Neural cell (in vitro differentiated cells): ENCODE data around the gene YWHAE.

ENCODE experiments used
- EP300 ChIP-seq: fragments of 450-650 bp; conservative IDR thresholded peaks from 2 replicates; pipeline ENCODE4 v1.6.1; 2014; ENCODE audit warnings: antibody characterized with exemption, mild to moderate bottlenecking, moderate library complexity; ENCODE audit not compliant: poor library complexity, severe bottlenecking
- EZH2 ChIP-seq: fragments of 200-600, 300-800 bp; shearing (Covaris generic), sonication (generic); IDR thresholded peaks from 2 replicates; pipeline ENCODE4 v1.6.1; 2014; ENCODE audit warnings: antibody characterized with exemption, low read length, borderline replicate concordance, mild to moderate bottlenecking; ENCODE audit not compliant: insufficient read depth, poor library complexity, severe bottlenecking
- SMC3 ChIP-seq: fragments of 450-650 bp; conservative IDR thresholded peaks from 2 replicates; pipeline ENCODE4 v1.6.1; 2014; ENCODE audit warnings: antibody characterized with exemption, mild to moderate bottlenecking, moderate library complexity; ENCODE audit not compliant: poor library complexity
- TAF1 ChIP-seq: IDR thresholded peaks from 2 replicates; pipeline ENCODE4 v1.6.1; 2012; ENCODE audit warnings: low read depth
- TF ChIP-seq, protein P1 (sequence below): fragments of 450-650 bp; IDR thresholded peaks from 2 replicates; pipeline ENCODE4 v1.5.1; 2014; ENCODE audit warnings: antibody characterized with exemption, mild to moderate bottlenecking, moderate library complexity; ENCODE audit not compliant: poor library complexity, severe bottlenecking

DNA sequence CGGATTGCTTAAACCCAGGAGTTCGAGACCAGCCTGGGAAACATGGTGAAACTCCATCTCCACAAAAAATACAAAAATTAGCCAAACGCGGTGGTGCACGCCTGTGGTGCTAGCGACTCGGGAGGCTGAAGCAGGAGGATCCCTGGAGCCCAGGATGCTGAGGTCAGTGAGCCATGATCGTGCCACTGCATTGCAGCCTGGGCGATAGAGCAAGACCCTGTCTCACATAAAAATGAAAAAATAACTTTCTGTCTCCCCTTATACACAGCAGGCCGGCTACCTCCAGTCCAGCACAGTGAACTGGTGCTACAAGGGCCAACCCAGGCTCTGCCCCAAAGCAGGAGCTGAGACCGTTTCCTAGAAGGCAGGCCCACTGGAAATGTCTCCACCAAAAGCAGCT, 59.7 kb downstream of the YWHAE start:
- no peak for TF ChIP-seq TAF1
- TF ChIP-seq, protein P1, sequence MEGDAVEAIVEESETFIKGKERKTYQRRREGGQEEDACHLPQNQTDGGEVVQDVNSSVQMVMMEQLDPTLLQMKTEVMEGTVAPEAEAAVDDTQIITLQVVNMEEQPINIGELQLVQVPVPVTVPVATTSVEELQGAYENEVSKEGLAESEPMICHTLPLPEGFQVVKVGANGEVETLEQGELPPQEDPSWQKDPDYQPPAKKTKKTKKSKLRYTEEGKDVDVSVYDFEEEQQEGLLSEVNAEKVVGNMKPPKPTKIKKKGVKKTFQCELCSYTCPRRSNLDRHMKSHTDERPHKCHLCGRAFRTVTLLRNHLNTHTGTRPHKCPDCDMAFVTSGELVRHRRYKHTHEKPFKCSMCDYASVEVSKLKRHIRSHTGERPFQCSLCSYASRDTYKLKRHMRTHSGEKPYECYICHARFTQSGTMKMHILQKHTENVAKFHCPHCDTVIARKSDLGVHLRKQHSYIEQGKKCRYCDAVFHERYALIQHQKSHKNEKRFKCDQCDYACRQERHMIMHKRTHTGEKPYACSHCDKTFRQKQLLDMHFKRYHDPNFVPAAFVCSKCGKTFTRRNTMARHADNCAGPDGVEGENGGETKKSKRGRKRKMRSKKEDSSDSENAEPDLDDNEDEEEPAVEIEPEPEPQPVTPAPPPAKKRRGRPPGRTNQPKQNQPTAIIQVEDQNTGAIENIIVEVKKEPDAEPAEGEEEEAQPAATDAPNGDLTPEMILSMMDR, result no peak
- TF ChIP-seq EP300, result no peak
- TF ChIP-seq EZH2, result no peak
- TF ChIP-seq SMC3, result no peak
